Stomach (tissue), 9 donors: Measurements from ENCODE around the gene PRKAR2B. TPM values are rescaled to one million over a fixed set of nuclear protein-coding genes. Genes with fewer than 3 reads are reported as not detected.

Experiments used
- DNase-seq, 2 donors: peaks; one replicate each; pipeline versions ENCODE4 v3.0.0 to v3.0.0-alpha.2; 2013 to 2019
- H3K27ac ChIP-seq, 5 donors: fragments of 200-600 bp in 4 of 5; sonication (generic) in 4 of 5; one replicate each; pipeline ENCODE4 v1.5.1; 2013 to 2019; ENCODE audit warnings: mild to moderate bottlenecking in 1 of 5, moderate library complexity in 1 of 5
- H3K27me3 ChIP-seq, 3 donors: fragments of 200-600 bp; sonication (generic); one replicate each; pipeline ENCODE4 v1.5.1; 2017 to 2019; ENCODE audit warnings: mixed run types in 1 of 3
- H3K36me3 ChIP-seq, 4 donors: fragments of 200-600 bp; sonication (generic); 1 replicate in 3 of 4; 2 replicates in 1 of 4; pipeline ENCODE4 v1.5.1; 2016 to 2019
- H3K4me1 ChIP-seq, 4 donors: fragments of 200-600 bp; sonication (generic); one replicate each; pipeline ENCODE4 v1.5.1; 2016 to 2019
- H3K4me3 ChIP-seq, 4 donors: fragments of 200-600 bp; sonication (generic) in 3 of 4; one replicate each; pipeline ENCODE4 v1.5.1; 2016 to 2019; ENCODE audit warnings: mild to moderate bottlenecking in 1 of 4
- H3K9me3 ChIP-seq, 4 donors: fragments of 200-600 bp; sonication (generic); one replicate each; pipeline ENCODE4 v1.5.1; 2016 to 2019
- EP300 ChIP-seq: sonication (generic); formaldehyde crosslinking; IDR thresholded peaks from one replicate; pipeline ENCODE4 v1.6.1; 2017; ENCODE audit warnings: antibody characterized with exemption
- POLR2A ChIP-seq, 4 donors: fragments of 450-650 bp; IDR thresholded peaks; one replicate each; pipeline ENCODE4 v1.6.1; 2016; ENCODE audit warnings: antibody characterized with exemption in 4 of 4, control low read depth in 2 of 4, mild to moderate bottlenecking in 1 of 4, moderate library complexity in 1 of 4
- POLR2AphosphoS5 ChIP-seq, 3 donors: sonication (generic); formaldehyde crosslinking; IDR thresholded peaks; one replicate each; pipeline ENCODE4 v1.6.1; 2016; ENCODE audit warnings: antibody characterized with exemption in 3 of 3
- WGBS, 5 donors: extraction: QIAGEN DNeasy Blood & Tissue Kit in 3 of 5; methylation state at CpG; one replicate each; pipeline versions ENCODE4 v1.1.5 to v1.1.7; 2013 to 2018; 5-methylcytosine and 5-hydroxymethylcytosine counted together
- intact Hi-C: fragments of 100-400 bp; cut with DNase I; formaldehyde crosslinking; loops from one replicate; pipeline ENCODE4 v1.15.1; 2023; ENCODE audit warnings: low total_unique reads
- polyA plus RNA-seq, 3 donors: library from polyadenylated mRNA; stranded (reverse); fragments of 200-250 nt; gene quantifications; one replicate each; pipeline ENCODE4 v1.2.3, GENCODE V29; 2013
- total RNA-seq, 5 donors: library from RNA; depleted of rRNA; stranded (reverse); fragments of >200 nt; gene quantifications; one replicate each; pipeline versions ENCODE4 v1.1.0 to v1.2.3, GENCODE V29; 2014 to 2016
- TF ChIP-seq, protein P1 (sequence below), 7 experiments: fragments of 450-650 bp in 4 of 7; fragments of 200-600 bp in 3 of 7; sonication (generic) in 3 of 7; IDR thresholded peaks; one replicate each; pipeline ENCODE4 v1.5.1; 2016 to 2019; ENCODE audit warnings: antibody characterized with exemption in 7 of 7, control low read depth in 2 of 7, mild to moderate bottlenecking in 1 of 7
- donor health status: healthy with polysubstance abuse.
- donor health status: Bipolar disorder and iron deficiency.
- donor health status: healthy.

The PRKAR2B gene
- total and polyA plus RNA-seq, 8 donors = 4.7 to 39.6 (median 15.2) TPM

DNA sequence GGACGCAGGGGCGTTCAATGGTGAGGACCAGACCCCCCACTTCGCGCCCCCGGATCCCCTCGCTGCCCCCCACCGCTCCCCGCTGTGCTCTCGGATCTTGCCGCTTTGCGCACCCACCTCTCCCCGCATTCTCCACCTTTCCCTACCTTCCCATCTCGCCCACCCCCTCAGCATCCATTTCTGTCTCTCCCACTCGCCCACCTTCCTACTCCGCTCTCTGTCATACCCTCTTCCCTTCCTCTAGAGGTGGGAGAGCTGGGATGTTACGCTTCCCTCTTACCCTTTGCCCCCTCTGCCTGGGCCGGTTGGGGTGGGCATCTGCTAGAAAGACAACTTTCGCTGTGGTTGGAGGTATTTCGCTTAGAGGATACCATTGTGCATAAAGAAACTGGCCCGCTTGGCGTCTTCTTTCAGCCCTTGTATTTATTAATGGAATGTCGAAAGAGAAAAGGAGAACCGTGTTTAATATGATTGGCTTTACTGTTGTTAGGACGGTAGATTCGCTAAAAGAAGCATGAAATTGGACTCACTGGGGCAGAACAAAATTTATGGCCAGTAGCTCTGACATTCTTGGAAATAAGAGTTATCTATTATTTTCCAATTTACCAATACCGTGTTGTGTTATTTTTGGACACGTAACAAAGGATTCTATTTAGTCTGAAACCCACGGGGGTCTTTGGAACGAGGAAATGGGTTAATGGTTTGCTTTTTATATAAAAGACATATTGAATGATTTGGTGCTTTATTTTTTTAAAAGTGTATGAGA is 873 bp downstream of the PRKAR2B start:
- Histone ChIP-seq H3K4me1 (peaks cover 10 to 25% (median 15%) of the 10 kb centered on the region in 4 donors), H3K27ac (peak overlapping the region in 3 of 5 donors; percentile 49 to 86 (median 78)), H3K4me3 (peak overlapping the region; percentile 65 to 92 (median 76)), H3K9me3 (no peaks in the 10 kb centered on the region), H3K36me3 (no peaks in the 10 kb centered on the region), H3K27me3 (peaks cover 0 to 14% (median 8%) of the 10 kb centered on the region in 3 donors)
- 5 to 6% (median 5%) methylated on average over 19 to 29 of the region's 29 CpGs for WGBS, 5 donors
- DNase-seq = no peak
- TF ChIP-seq POLR2A (IDR thresholded peaks at IDR 0.05) (no peak), POLR2AphosphoS5 (IDR thresholded peaks at IDR 0.05) (no peak), EP300 (no peak)
- TF ChIP-seq, protein P1, sequence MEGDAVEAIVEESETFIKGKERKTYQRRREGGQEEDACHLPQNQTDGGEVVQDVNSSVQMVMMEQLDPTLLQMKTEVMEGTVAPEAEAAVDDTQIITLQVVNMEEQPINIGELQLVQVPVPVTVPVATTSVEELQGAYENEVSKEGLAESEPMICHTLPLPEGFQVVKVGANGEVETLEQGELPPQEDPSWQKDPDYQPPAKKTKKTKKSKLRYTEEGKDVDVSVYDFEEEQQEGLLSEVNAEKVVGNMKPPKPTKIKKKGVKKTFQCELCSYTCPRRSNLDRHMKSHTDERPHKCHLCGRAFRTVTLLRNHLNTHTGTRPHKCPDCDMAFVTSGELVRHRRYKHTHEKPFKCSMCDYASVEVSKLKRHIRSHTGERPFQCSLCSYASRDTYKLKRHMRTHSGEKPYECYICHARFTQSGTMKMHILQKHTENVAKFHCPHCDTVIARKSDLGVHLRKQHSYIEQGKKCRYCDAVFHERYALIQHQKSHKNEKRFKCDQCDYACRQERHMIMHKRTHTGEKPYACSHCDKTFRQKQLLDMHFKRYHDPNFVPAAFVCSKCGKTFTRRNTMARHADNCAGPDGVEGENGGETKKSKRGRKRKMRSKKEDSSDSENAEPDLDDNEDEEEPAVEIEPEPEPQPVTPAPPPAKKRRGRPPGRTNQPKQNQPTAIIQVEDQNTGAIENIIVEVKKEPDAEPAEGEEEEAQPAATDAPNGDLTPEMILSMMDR (IDR thresholded peaks at IDR 0.05) = no peak
- intact Hi-C loops = no loop called here

- Histone ChIP-seq H3K27ac (no peak overlapping the region), H3K4me1 (peaks cover 10 to 25% (median 15%) of the 10 kb centered on the region in 4 donors), H3K36me3 (no peaks in the 10 kb centered on the region), H3K4me3 (peak overlapping the region; percentile 65 to 92 (median 76)), H3K27me3 (peaks cover 0 to 14% (median 8%) of the 10 kb centered on the region in 3 donors), H3K9me3 (no peaks in the 10 kb centered on the region)
- peak in 1 of 2 donors; percentile 18 for DNase-seq
- TF ChIP-seq POLR2AphosphoS5 (IDR thresholded peaks at IDR 0.05) = no peak
- TF ChIP-seq, protein P1 (IDR thresholded peaks at IDR 0.05) = no peak
- WGBS, 5 donors = 36 to 62% (median 45%) methylated on average over 1 of the region's 1 CpG
- intact Hi-C loops = no loop called here
Observed at GRCh38 chr7:107045980-107046379, 1.5 kb downstream of the PRKAR2B start.

DNA sequence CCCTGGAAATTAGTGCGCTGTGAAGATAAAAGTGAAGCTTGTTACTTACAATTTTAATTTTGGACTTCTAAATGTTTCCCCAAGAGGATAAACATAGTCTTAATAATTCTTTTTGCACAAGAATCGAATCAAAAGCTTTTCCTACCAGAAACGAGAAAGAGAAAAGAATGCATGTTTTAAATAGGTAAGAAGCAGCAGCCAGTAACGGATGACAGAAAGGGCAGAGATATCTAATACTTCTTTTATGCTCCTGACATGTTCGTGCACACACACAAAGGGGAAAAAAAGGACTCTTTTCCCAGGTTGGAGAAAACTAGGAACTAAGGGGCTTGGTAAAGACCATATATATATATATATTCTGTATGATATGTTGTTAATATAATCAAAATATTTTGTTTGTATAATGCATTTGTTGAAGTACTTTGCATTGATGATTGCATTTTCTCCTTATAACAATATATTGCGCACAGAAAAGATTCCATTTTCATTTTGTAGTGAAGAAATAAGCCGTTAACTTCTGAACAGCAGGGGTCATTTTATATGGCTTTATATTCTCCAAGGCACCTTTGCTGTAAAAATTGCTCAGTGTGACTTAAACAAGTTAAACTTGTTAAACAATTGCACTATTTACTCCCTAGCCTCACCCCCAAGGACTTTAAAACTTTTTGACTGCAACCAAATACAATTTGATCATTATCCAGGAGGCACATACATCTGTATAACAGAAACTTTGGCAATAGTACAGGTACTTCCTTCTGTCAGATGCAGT is 2.2 kb downstream of the PRKAR2B start:
- no peaks in the 10 kb centered on the region for H3K9me3 ChIP-seq
- H3K36me3 ChIP-seq = no peaks in the 10 kb centered on the region
- no peak for TF ChIP-seq POLR2AphosphoS5 (IDR thresholded peaks at IDR 0.05)
- no peak for TF ChIP-seq POLR2A (IDR thresholded peaks at IDR 0.05)
- no peak for TF ChIP-seq EP300
- WGBS, 5 donors = 64 to 78% (median 68%) methylated on average over 7 of the region's 7 CpGs
- H3K4me1 ChIP-seq = peaks cover 10 to 25% (median 15%) of the 10 kb centered on the region in 4 donors
- DNase-seq = no peak
- peak overlapping the region in 2 of 4 donors; percentile 20 to 92 for H3K4me3 ChIP-seq
- peaks cover 0 to 14% (median 8%) of the 10 kb centered on the region in 3 donors for H3K27me3 ChIP-seq
- H3K27ac ChIP-seq = no peak overlapping the region
- intact Hi-C loops = no loop called here

DNA sequence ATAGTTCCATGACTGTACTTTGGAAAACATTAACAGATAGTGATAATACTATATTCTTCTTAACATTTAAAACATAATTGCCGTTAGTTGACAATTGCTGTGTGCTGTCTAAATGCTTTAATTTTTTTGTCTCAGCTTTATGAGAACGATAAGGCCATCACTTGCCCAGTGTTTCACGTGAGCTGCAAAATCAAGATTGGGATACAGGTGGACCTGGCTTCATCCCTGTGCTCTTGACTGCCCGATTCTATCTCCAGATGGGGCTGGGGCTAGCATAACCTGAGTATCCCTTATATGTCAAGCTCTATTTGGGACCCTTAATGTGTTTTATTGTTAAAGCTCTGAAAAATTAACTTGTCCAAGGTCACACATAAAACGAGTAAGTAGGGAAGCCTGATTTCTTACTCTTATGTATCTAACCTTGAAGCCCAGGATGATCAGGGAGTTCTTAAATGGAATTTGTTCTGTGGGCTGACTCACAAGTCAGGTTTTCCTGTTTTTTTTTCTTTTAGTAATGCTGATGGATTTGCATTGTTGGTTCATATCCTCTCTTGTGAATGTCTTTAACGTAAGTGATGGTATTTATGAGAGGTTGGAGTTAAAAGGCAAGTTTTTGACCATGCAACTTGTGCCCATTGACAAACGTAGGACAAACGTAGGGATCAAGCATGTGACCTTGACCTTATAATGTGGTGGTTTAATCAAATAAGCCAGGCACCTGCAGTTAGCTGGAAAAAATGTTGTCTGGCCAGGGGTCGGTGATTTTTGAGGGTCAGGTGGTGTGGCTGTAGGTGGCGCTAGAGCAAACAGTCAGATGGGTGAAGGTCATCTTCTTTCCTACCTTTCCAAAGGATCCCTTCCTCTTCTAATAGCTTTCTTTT is 3.6 kb downstream of the PRKAR2B start:
- DNase-seq = no peak
- Histone ChIP-seq H3K4me3 (no peak overlapping the region), H3K9me3 (no peaks in the 10 kb centered on the region), H3K36me3 (no peaks in the 10 kb centered on the region), H3K4me1 (peaks cover 10 to 25% (median 15%) of the 10 kb centered on the region in 4 donors), H3K27ac (no peak overlapping the region), H3K27me3 (peaks cover 0 to 14% (median 8%) of the 10 kb centered on the region in 3 donors)
- WGBS, 5 donors = 81 to 87% (median 84%) methylated on average over 10 of the region's 10 CpGs
- intact Hi-C loops = no loop called here
- TF ChIP-seq, protein P1 (IDR thresholded peaks at IDR 0.05) = no peak
- TF ChIP-seq POLR2A (IDR thresholded peaks at IDR 0.05) (no peak), EP300 (no peak), POLR2AphosphoS5 (IDR thresholded peaks at IDR 0.05) (no peak)
